ENCODE results near the gene CES5A. TPM values are rescaled to one million over a fixed set of nuclear protein-coding genes. Genes with fewer than 3 reads are reported as not detected.

Gene CES5A
- total and polyA plus RNA-seq, 2 experiments from 2014 or later: not detected

DNA sequence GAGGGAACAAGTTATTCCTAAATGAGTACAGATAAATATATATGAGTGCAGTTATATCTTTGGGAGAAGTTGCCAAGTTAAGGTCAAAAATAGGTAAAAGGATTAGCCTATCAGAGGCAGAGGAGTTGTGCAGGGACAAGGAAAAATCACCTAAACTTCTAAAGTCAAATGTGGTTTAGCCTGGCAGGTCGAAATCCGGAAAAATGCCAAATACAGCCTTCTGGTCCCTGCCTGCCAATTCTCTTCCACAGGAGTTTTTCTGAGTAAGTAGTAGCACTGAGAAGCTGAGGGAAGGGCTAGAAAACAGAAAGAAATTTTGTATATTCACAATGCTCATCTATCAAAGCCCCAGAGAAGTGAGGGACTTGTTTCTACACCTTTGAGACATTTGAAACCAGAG is 17.6 kb upstream of the CES5A start:
- in situ Hi-C loops (cut with MboI): no loop called here
- H3K27me3 ChIP-seq (replicated peaks; ENCODE audit: insufficient read depth): no peaks in the 10 kb centered on the region
- H3K9me2 ChIP-seq (ENCODE audit: insufficient read depth): no peaks in the 10 kb centered on the region
- no peaks in the 10 kb centered on the region for H3K9me3 ChIP-seq (ENCODE audit: low read depth)
- no peaks in the 10 kb centered on the region for H3F3A ChIP-seq (ENCODE audit: insufficient read depth)
- H4K20me1 ChIP-seq (ENCODE audit: insufficient read depth): no peaks in the 10 kb centered on the region
- no peak overlapping the region for H3K27ac ChIP-seq
- H3K79me2 ChIP-seq (ENCODE audit: insufficient read depth): no peaks in the 10 kb centered on the region
- H3K4me2 ChIP-seq (ENCODE audit: unreplicated experiment): no peak overlapping the region
- H3K36me3 ChIP-seq (ENCODE audit: low read depth): no peaks in the 10 kb centered on the region
- no peak overlapping the region for H3K4me3 ChIP-seq
- no peak overlapping the region for H3K9ac ChIP-seq
- TF ChIP-seq EZH2phosphoT487 (IDR thresholded peaks at IDR 0.05; ENCODE audit: insufficient read depth, low read depth) (no peak), EZH2 (IDR thresholded peaks at IDR 0.05; ENCODE audit: insufficient read depth, poor library complexity, severe bottlenecking) (no peak)
- 12 to 21% methylated on average over 2 of the region's 2 CpGs for WGBS, 2 experiments (ENCODE audit: low coverage in 1 of 2, low lambda C conversion rate in 2 of 2, missing lambda C conversion rate in 2 of 2)
- DNase-seq: no peak
- no peaks in the 10 kb centered on the region for H3K4me1 ChIP-seq (ENCODE audit: insufficient read depth)
- H2AFZ ChIP-seq: no peak overlapping the region

DNA sequence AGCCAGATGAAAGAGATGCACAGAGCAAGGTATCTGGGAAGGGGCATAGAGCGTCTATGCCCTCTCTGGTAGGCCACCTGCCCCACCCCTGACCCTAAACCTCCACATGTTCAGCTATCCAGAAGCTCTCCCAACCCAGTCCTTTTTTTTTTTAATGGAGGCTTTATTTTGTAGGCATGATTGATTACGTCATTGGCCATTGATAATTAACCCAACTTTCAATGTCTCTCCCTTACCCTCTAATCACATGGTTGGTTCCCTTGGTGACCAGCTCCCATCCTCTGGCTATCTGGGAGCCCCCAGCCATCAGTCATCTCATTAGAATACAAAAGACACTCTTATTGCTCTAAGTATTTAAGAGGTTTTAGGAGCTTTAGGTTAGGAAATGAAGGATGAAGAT is 14.3 kb upstream of the CES5A start:
- Histone ChIP-seq H3F3A (ENCODE audit: insufficient read depth) (no peaks in the 10 kb centered on the region), H3K4me2 (ENCODE audit: unreplicated experiment) (no peak overlapping the region), H3K4me1 (ENCODE audit: insufficient read depth) (no peaks in the 10 kb centered on the region), H2AFZ (no peak overlapping the region), H3K9ac (no peak overlapping the region), H3K36me3 (ENCODE audit: low read depth) (no peaks in the 10 kb centered on the region), H3K27me3 (replicated peaks; ENCODE audit: insufficient read depth) (no peaks in the 10 kb centered on the region), H3K79me2 (ENCODE audit: insufficient read depth) (no peaks in the 10 kb centered on the region), H3K9me3 (ENCODE audit: low read depth) (no peaks in the 10 kb centered on the region), H3K27ac (no peak overlapping the region), H4K20me1 (ENCODE audit: insufficient read depth) (no peaks in the 10 kb centered on the region), H3K9me2 (ENCODE audit: insufficient read depth) (no peaks in the 10 kb centered on the region), H3K4me3 (no peak overlapping the region)
- DNase-seq: no peak
- 8 to 21% methylated on average over 2 of the region's 2 CpGs for WGBS, 2 experiments (ENCODE audit: low coverage in 1 of 2, low lambda C conversion rate in 2 of 2, missing lambda C conversion rate in 2 of 2)
- in situ Hi-C loops (cut with MboI): no loop called here
- no peak for TF ChIP-seq EZH2phosphoT487 (IDR thresholded peaks at IDR 0.05; ENCODE audit: insufficient read depth, low read depth)
- no peak for TF ChIP-seq EZH2 (IDR thresholded peaks at IDR 0.05; ENCODE audit: insufficient read depth, poor library complexity, severe bottlenecking)

DNA sequence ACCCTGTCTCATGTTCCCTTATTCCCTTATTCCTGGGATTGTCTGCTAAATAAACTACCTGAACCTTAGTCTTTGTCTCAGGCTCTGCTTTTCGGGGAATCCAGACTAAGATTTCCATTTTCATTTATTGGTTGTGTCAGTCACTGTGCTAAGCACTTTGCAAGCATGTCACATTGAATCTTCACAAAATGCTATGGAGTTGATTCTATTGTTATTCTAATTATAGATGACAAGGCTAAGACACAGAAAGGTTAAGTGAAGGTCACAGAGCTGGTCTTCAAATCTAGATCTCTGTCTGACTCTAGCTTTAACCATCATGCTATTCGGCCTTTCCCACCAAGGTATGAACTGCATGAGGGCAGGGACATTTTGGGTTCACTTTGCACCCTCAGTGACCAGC is 13.4 kb upstream of the CES5A start:
- H3K36me3 ChIP-seq (ENCODE audit: low read depth): no peaks in the 10 kb centered on the region
- in situ Hi-C loops (cut with MboI): no loop called here
- no peaks in the 10 kb centered on the region for H4K20me1 ChIP-seq (ENCODE audit: insufficient read depth)
- H3K4me2 ChIP-seq (ENCODE audit: unreplicated experiment): no peak overlapping the region
- H3K27me3 ChIP-seq (replicated peaks; ENCODE audit: insufficient read depth): no peaks in the 10 kb centered on the region
- no peak overlapping the region for H3K9ac ChIP-seq
- H3K27ac ChIP-seq: no peak overlapping the region
- H3K9me3 ChIP-seq (ENCODE audit: low read depth): no peaks in the 10 kb centered on the region
- H3K4me1 ChIP-seq (ENCODE audit: insufficient read depth): no peaks in the 10 kb centered on the region
- TF ChIP-seq EZH2 (IDR thresholded peaks at IDR 0.05; ENCODE audit: insufficient read depth, poor library complexity, severe bottlenecking) (no peak), EZH2phosphoT487 (IDR thresholded peaks at IDR 0.05; ENCODE audit: insufficient read depth, low read depth) (no peak)
- H3F3A ChIP-seq (ENCODE audit: insufficient read depth): no peaks in the 10 kb centered on the region
- H3K79me2 ChIP-seq (ENCODE audit: insufficient read depth): no peaks in the 10 kb centered on the region
- WGBS, 2 experiments (ENCODE audit: low coverage in 1 of 2, low lambda C conversion rate in 2 of 2, missing lambda C conversion rate in 2 of 2): 28 to 33% methylated on average over 2 of the region's 2 CpGs
- H3K9me2 ChIP-seq (ENCODE audit: insufficient read depth): no peaks in the 10 kb centered on the region
- no peak overlapping the region for H3K4me3 ChIP-seq
- no peak for DNase-seq
- no peak overlapping the region for H2AFZ ChIP-seq

DNA sequence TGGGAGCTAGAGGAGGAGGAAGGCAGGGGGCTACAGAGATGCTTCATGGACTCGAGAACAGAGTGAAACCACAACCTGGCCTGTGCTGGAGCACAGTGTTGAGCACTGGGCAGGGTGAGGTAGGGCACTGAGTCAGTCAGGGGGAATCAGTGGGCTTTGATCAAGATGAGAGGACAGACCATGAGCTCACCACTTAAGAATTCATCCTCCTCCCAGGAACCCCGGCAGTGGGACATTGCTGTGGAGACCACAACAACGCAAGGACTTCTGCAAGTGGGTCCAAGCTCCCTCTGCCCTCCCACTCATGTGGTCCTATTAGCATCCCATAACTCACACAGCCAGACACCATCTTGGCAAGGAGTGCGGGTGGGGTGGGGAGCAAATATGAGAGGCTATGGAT is 1.7 kb upstream of the CES5A start:
- Histone ChIP-seq H3K4me3 (no peak overlapping the region), H3K4me1 (ENCODE audit: insufficient read depth) (no peaks in the 10 kb centered on the region), H3F3A (ENCODE audit: insufficient read depth) (no peaks in the 10 kb centered on the region), H3K9me2 (ENCODE audit: insufficient read depth) (no peaks in the 10 kb centered on the region), H4K20me1 (ENCODE audit: insufficient read depth) (no peaks in the 10 kb centered on the region), H3K27ac (no peak overlapping the region), H3K27me3 (replicated peaks; ENCODE audit: insufficient read depth) (no peaks in the 10 kb centered on the region), H3K4me2 (ENCODE audit: unreplicated experiment) (no peak overlapping the region), H2AFZ (no peak overlapping the region), H3K79me2 (ENCODE audit: insufficient read depth) (no peaks in the 10 kb centered on the region), H3K9ac (no peak overlapping the region), H3K9me3 (ENCODE audit: low read depth) (no peaks in the 10 kb centered on the region), H3K36me3 (ENCODE audit: low read depth) (no peaks in the 10 kb centered on the region)
- no peak for DNase-seq
- TF ChIP-seq EZH2phosphoT487 (IDR thresholded peaks at IDR 0.05; ENCODE audit: insufficient read depth, low read depth): no peak
- TF ChIP-seq EZH2 (IDR thresholded peaks at IDR 0.05; ENCODE audit: insufficient read depth, poor library complexity, severe bottlenecking): no peak
- 29 to 30% methylated on average over 4 of the region's 4 CpGs for WGBS, 2 experiments (ENCODE audit: low coverage in 1 of 2, low lambda C conversion rate in 2 of 2, missing lambda C conversion rate in 2 of 2)
- in situ Hi-C loops (cut with MboI): no loop called here

DNA sequence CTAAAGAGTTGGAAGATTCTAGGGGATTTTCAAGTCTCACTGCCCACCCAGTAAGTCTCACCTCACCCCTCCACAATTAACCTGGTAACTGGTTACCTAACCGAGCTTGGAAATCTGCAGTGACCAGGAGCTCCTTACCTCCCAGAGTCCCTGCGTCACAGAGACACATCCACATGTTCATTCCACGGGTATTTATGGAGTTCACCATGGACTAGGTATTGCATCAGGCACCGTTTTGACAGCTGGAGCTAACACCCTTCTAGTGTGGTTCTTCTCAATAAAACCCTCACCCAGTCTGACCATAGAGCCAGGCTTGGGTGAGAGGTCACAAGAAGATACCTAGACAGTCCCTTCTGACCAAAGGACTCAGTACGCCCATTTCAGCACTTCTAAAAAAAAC is 2.1 kb downstream of the CES5A start:
- WGBS, 2 experiments (ENCODE audit: low coverage in 1 of 2, low lambda C conversion rate in 2 of 2, missing lambda C conversion rate in 2 of 2): 43 to 48% methylated on average over 5 of the region's 5 CpGs
- Histone ChIP-seq H3F3A (ENCODE audit: insufficient read depth) (no peaks in the 10 kb centered on the region), H4K20me1 (ENCODE audit: insufficient read depth) (no peaks in the 10 kb centered on the region), H2AFZ (no peak overlapping the region), H3K4me2 (ENCODE audit: unreplicated experiment) (no peak overlapping the region), H3K79me2 (ENCODE audit: insufficient read depth) (no peaks in the 10 kb centered on the region), H3K9me3 (ENCODE audit: low read depth) (no peaks in the 10 kb centered on the region), H3K36me3 (ENCODE audit: low read depth) (no peaks in the 10 kb centered on the region), H3K9ac (no peak overlapping the region), H3K4me3 (no peak overlapping the region), H3K27ac (no peak overlapping the region), H3K9me2 (ENCODE audit: insufficient read depth) (no peaks in the 10 kb centered on the region), H3K27me3 (replicated peaks; ENCODE audit: insufficient read depth) (no peaks in the 10 kb centered on the region), H3K4me1 (ENCODE audit: insufficient read depth) (no peaks in the 10 kb centered on the region)
- in situ Hi-C loops (cut with MboI): no loop called here
- no peak for DNase-seq
- TF ChIP-seq EZH2phosphoT487 (IDR thresholded peaks at IDR 0.05; ENCODE audit: insufficient read depth, low read depth) (no peak), EZH2 (IDR thresholded peaks at IDR 0.05; ENCODE audit: insufficient read depth, poor library complexity, severe bottlenecking) (no peak)
